A549 (cell line): ENCODE measurements around the gene ADGRG2. TPM values are rescaled to one million over a fixed set of nuclear protein-coding genes. Genes with fewer than 3 reads are reported as not detected.

Experiments used
- ATAC-seq, 2 experiments: fragments of 200-7000 bp in 1 of 2; fragments of >200 bp in 1 of 2; cut with Nextera tagmentation in 1 of 2; cut with Tn5 transposase in 1 of 2; 3 replicates each; pipeline versions ENCODE4 v1.8.0 to v1.9.1; 2018 to 2020; ENCODE audit warnings: mild to moderate bottlenecking in 1 of 2, moderate library complexity in 1 of 2
- CTCF ChIA-PET: fragments of 300-600 bp; sonication (Branson Sonifier 250); formaldehyde crosslinking; extraction: SDS; loops from one replicate; lab custom pipeline; 2021; ENCODE audit warnings: antibody characterized with exemption, inconsistent platforms; lab: Yijun Ruan, JAX
- POLR2A ChIA-PET: fragments of 350-600 bp; formaldehyde crosslinking; extraction: SDS; loops from one replicate; lab custom pipeline; 2021; ENCODE audit warnings: antibody characterized with exemption, inconsistent platforms; lab: Yijun Ruan, JAX
- DNase-seq, 2 experiments: peaks; one replicate each; pipeline versions ENCODE4 v3.0.0 to v3.0.0-alpha.2; 2011 to 2016; ENCODE audit warnings: low read depth in 1 of 2, low spot score in 1 of 2
- FAIRE-seq: peaks from 2 replicates; lab custom pipeline; 2011; peaks lifted over from hg19 to GRCh38; lab: Jason Lieb, UNC
- H3K27ac ChIP-seq, 2 experiments: fragments of >200 bp; sonication (Bioruptor Twin); formaldehyde crosslinking; 3 replicates each; pipeline ENCODE4 v1.5.1; 2016 to 2017
- H3K4me1 ChIP-seq: fragments of >200 bp; sonication (Bioruptor Twin); formaldehyde crosslinking; 3 replicates; pipeline ENCODE4 v1.6.1; 2016
- H3K4me2 ChIP-seq: fragments of >200 bp; sonication (Bioruptor Twin); formaldehyde crosslinking; 3 replicates; pipeline ENCODE4 v1.6.1; 2016
- H3K4me3 ChIP-seq: fragments of >200 bp; sonication (Bioruptor Twin); formaldehyde crosslinking; 3 replicates; pipeline ENCODE4 v1.5.1; 2016
- H3K9me3 ChIP-seq: fragments of >200 bp; sonication (Bioruptor Twin); formaldehyde crosslinking; 3 replicates; pipeline ENCODE4 v1.6.1; 2016
- CHD4 ChIP-seq: fragments of 200-600 bp; sonication (generic); IDR thresholded peaks from 2 replicates; pipeline ENCODE4 v1.6.1; 2016; ENCODE audit warnings: antibody characterized with exemption, mild to moderate bottlenecking, borderline replicate concordance
- CTCF ChIP-seq: fragments of >200 bp; sonication (Bioruptor Twin); formaldehyde crosslinking; IDR thresholded peaks from 3 replicates; pipeline ENCODE4 v1.5.1; 2016
- EHMT2 ChIP-seq: fragments of 200-600 bp; sonication (generic); IDR thresholded peaks from 2 replicates; pipeline ENCODE4 v1.6.1; 2016; ENCODE audit warnings: antibody characterized with exemption, low read depth, mild to moderate bottlenecking, moderate library complexity
- ESRRA ChIP-seq: fragments of 150-350 bp; IDR thresholded peaks from 2 replicates; pipeline ENCODE4 v1.6.1; 2014; ENCODE audit warnings: mild to moderate bottlenecking, low read length, borderline replicate concordance
- HDAC2 ChIP-seq: fragments of 200-600 bp; sonication (generic); IDR thresholded peaks from 2 replicates; pipeline ENCODE4 v1.6.1; 2016
- HOXA7 ChIP-seq: fragments of 250-450 bp; sonication (Bioruptor Pico); IDR thresholded peaks from 2 replicates; pipeline ENCODE4 v1.5.0; 2020; ENCODE audit warnings: mild to moderate bottlenecking, moderate library complexity
- HOXB5 ChIP-seq: fragments of 250-450 bp; sonication (Bioruptor Pico); IDR thresholded peaks from 2 replicates; pipeline ENCODE4 v1.5.0; 2020; ENCODE audit warnings: mild to moderate bottlenecking, moderate library complexity
- JUN ChIP-seq, 2 experiments: fragments of >200 bp; sonication (Bioruptor Twin); formaldehyde crosslinking; IDR thresholded peaks; 2 replicates in 1 of 2; 3 replicates in 1 of 2; pipeline ENCODE4 v1.6.1; 2016 to 2017
- KDM5A ChIP-seq: fragments of 200-600 bp; sonication (generic); IDR thresholded peaks from 2 replicates; pipeline ENCODE4 v1.6.1; 2016; ENCODE audit warnings: antibody characterized with exemption, mild to moderate bottlenecking
- MAZ ChIP-seq: fragments of 150-350 bp; IDR thresholded peaks from 2 replicates; pipeline ENCODE4 v1.6.1; 2014; ENCODE audit warnings: antibody characterized with exemption, low read depth, low read length, borderline replicate concordance
- MYC ChIP-seq: IDR thresholded peaks from 2 replicates; pipeline ENCODE4 v1.6.1; 2012; ENCODE audit warnings: mild to moderate bottlenecking, inconsistent platforms, low read length, improper control_type of control experiment, borderline replicate concordance
- NPAS2 ChIP-seq: fragments of 250-450 bp; sonication (Bioruptor Pico); IDR thresholded peaks from 2 replicates; pipeline ENCODE4 v1.8.0; 2022; ENCODE audit warnings: mild to moderate bottlenecking, moderate library complexity, borderline replicate concordance
- NR3C1 ChIP-seq: fragments of >200 bp; sonication (Bioruptor Twin); formaldehyde crosslinking; IDR thresholded peaks from 3 replicates; pipeline ENCODE4 v1.6.1; 2017
- POLR2AphosphoS2 ChIP-seq: conservative IDR thresholded peaks from 2 replicates; pipeline ENCODE4 v1.6.1; 2012; ENCODE audit warnings: low read length, improper control_type of control experiment, inconsistent platforms
- RAD21 ChIP-seq, 2 experiments: fragments of >200 bp in 1 of 2; sonication (Bioruptor Twin) in 1 of 2; formaldehyde crosslinking in 1 of 2; IDR thresholded peaks in 1 of 2; conservative IDR thresholded peaks in 1 of 2; 2 replicates in 1 of 2; 3 replicates in 1 of 2; pipeline ENCODE4 v1.6.1; 2012 to 2018; ENCODE audit warnings: inconsistent platforms in 1 of 2
- RARB ChIP-seq: fragments of 250-450 bp; sonication (Bioruptor Pico); IDR thresholded peaks from 2 replicates; pipeline ENCODE4 v1.8.0; 2021; ENCODE audit warnings: mild to moderate bottlenecking, moderate library complexity
- SMC3 ChIP-seq: fragments of >200 bp; sonication (Bioruptor Twin); formaldehyde crosslinking; IDR thresholded peaks from 3 replicates; pipeline ENCODE4 v1.6.1; 2018; ENCODE audit warnings: inconsistent platforms
- ZNF302 ChIP-seq: fragments of 250-450 bp; sonication (Bioruptor Pico); IDR thresholded peaks from 2 replicates; pipeline ENCODE4 v1.9.0; 2021; ENCODE audit warnings: inconsistent platforms, mild to moderate bottlenecking, moderate library complexity
- whole genome bisulfite sequencing: methylation state at CpG from one replicate; pipeline ENCODE4 v1.1.6; 2017; ENCODE audit errors: missing lambda C conversion rate; 5-methylcytosine and 5-hydroxymethylcytosine counted together
- polyA plus RNA-seq, 4 experiments: library from polyadenylated mRNA; depleted of rRNA in 3 of 4; stranded (reverse); fragments of >200 nt; fragmentation: RNase III in 1 of 4; extraction: RNeasy Plus Mini Kit Qiagen cat#74134 plus additional on column Dnase treatment in 1 of 4; gene quantifications; 2 replicates in 3 of 4; 3 replicates in 1 of 4; pipeline ENCODE4 v1.2.3, GENCODE V29; 2011 to 2017
- TF ChIP-seq, protein P1 (sequence below): fragments of >200 bp; sonication (Bioruptor Twin); formaldehyde crosslinking; IDR thresholded peaks from 3 replicates; pipeline ENCODE4 v1.6.1; 2016
- TF ChIP-seq, protein P2 (sequence below): fragments of 200-600 bp; sonication (generic); IDR thresholded peaks from 2 replicates; pipeline ENCODE4 v1.6.1; 2016; ENCODE audit warnings: antibody characterized with exemption, mild to moderate bottlenecking, moderate library complexity
- TF ChIP-seq, protein P3 (sequence below): IDR thresholded peaks from 2 replicates; pipeline ENCODE4 v1.6.1; 2012
- TF ChIP-seq, protein P4 (sequence below): IDR thresholded peaks from 2 replicates; pipeline ENCODE4 v1.6.1; 2012
- TF ChIP-seq, protein P5 (sequence below): fragments of 450-650 bp; IDR thresholded peaks from 2 replicates; pipeline ENCODE4 v1.6.1; 2014; ENCODE audit warnings: antibody characterized with exemption

ADGRG2 gene
- polyA plus RNA-seq, 2 of the 4 experiments (the other 2 are of a cell fraction) = 5.2 to 10.3 TPM

GRCh38 chrX:19040373-19040772 lies 81.9 kb downstream of the ADGRG2 start:
- H3K4me2 ChIP-seq = no peak overlapping the region
- POLR2A ChIA-PET = no interaction called here
- 6% methylated on average over 3 of the region's 3 CpGs for WGBS
- ATAC-seq (no peak), FAIRE-seq (peak; percentile 89), DNase-seq (no peak)
- CTCF ChIA-PET = interaction anchor here (0.6 to 4.1 kb wide), 24 partner anchors 8 to 639 kb away, joined by 3 to 28 read pairs (median 4); partner anchors contain the start of gene ADGRG2
- H3K9me3 ChIP-seq = no peaks in the 10 kb centered on the region
- TF ChIP-seq ESRRA (no peak), RAD21 (conservative IDR thresholded peaks at IDR 0.05 in 1 of 2, IDR thresholded peaks at IDR 0.05 in 1 of 2) (peak; percentile 62 to 73), CTCF (peak; percentile 63), NR3C1 (no peak), SMC3 (peak; percentile 64)
- TF ChIP-seq, all 56 proteins: peak for 3
- Histone ChIP-seq H3K4me3 (no peak overlapping the region), H3K27ac (no peak overlapping the region), H3K4me1 (peaks cover 2% of the 10 kb centered on the region)

DNA sequence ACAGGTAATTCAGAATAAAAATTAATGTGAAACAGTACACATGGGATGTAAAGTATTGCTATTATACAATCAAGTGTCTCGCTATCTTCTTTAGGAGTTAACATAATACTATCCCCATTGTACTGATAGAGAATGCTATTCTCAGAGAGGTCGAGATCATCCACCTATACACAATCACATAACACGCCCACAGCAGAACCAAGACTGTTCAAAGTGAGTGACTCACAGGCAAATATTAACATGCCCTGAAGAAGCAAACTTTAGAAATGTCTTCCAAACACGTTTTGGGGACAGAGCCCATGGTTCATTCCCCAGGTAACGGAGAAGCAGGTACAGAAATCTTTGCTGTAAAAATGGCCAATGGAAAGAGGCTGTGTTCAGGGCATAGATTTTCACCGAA lies 88.2 kb downstream of the ADGRG2 start:
- Histone ChIP-seq H3K27ac (no peak overlapping the region), H3K4me3 (no peak overlapping the region), H3K4me1 (peaks cover 15% of the 10 kb centered on the region; the same call in 1 of the 3 replicates), H3K4me2 (no peak overlapping the region), H3K9me3 (no peaks in the 10 kb centered on the region)
- DNase-seq (no peak), ATAC-seq (no peak), FAIRE-seq (peak; percentile 63)
- TF ChIP-seq, protein P1, sequence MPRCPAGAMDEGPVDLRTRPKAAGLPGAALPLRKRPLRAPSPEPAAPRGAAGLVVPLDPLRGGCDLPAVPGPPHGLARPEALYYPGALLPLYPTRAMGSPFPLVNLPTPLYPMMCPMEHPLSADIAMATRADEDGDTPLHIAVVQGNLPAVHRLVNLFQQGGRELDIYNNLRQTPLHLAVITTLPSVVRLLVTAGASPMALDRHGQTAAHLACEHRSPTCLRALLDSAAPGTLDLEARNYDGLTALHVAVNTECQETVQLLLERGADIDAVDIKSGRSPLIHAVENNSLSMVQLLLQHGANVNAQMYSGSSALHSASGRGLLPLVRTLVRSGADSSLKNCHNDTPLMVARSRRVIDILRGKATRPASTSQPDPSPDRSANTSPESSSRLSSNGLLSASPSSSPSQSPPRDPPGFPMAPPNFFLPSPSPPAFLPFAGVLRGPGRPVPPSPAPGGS = no peak
- no peak for TF ChIP-seq ESRRA
- no peak for TF ChIP-seq CHD4
- TF ChIP-seq MAZ = no peak
- TF ChIP-seq KDM5A = no peak
- TF ChIP-seq, protein P2, sequence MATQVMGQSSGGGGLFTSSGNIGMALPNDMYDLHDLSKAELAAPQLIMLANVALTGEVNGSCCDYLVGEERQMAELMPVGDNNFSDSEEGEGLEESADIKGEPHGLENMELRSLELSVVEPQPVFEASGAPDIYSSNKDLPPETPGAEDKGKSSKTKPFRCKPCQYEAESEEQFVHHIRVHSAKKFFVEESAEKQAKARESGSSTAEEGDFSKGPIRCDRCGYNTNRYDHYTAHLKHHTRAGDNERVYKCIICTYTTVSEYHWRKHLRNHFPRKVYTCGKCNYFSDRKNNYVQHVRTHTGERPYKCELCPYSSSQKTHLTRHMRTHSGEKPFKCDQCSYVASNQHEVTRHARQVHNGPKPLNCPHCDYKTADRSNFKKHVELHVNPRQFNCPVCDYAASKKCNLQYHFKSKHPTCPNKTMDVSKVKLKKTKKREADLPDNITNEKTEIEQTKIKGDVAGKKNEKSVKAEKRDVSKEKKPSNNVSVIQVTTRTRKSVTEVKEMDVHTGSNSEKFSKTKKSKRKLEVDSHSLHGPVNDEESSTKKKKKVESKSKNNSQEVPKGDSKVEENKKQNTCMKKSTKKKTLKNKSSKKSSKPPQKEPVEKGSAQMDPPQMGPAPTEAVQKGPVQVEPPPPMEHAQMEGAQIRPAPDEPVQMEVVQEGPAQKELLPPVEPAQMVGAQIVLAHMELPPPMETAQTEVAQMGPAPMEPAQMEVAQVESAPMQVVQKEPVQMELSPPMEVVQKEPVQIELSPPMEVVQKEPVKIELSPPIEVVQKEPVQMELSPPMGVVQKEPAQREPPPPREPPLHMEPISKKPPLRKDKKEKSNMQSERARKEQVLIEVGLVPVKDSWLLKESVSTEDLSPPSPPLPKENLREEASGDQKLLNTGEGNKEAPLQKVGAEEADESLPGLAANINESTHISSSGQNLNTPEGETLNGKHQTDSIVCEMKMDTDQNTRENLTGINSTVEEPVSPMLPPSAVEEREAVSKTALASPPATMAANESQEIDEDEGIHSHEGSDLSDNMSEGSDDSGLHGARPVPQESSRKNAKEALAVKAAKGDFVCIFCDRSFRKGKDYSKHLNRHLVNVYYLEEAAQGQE = no peak
- TF ChIP-seq, protein P3, sequence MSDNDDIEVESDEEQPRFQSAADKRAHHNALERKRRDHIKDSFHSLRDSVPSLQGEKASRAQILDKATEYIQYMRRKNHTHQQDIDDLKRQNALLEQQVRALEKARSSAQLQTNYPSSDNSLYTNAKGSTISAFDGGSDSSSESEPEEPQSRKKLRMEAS = no peak
- TF ChIP-seq HOXB5 (CRISPR knock-in tag) = no peak
- TF ChIP-seq, protein P4, sequence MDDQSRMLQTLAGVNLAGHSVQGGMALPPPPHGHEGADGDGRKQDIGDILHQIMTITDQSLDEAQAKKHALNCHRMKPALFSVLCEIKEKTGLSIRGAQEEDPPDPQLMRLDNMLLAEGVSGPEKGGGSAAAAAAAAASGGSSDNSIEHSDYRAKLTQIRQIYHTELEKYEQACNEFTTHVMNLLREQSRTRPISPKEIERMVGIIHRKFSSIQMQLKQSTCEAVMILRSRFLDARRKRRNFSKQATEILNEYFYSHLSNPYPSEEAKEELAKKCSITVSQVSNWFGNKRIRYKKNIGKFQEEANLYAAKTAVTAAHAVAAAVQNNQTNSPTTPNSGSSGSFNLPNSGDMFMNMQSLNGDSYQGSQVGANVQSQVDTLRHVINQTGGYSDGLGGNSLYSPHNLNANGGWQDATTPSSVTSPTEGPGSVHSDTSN = no peak
- TF ChIP-seq MYC = no peak
- TF ChIP-seq POLR2AphosphoS2 = no peak
- no peak for TF ChIP-seq NPAS2 (CRISPR knock-in tag)
- TF ChIP-seq JUN (IDR thresholded peaks at IDR 0.05) = no peak
- TF ChIP-seq CTCF = no peak
- no peak for TF ChIP-seq EHMT2
- no peak for TF ChIP-seq HOXA7 (CRISPR knock-in tag)
- TF ChIP-seq RARB (CRISPR knock-in tag) = no peak
- no peak for TF ChIP-seq HDAC2
- no peak for TF ChIP-seq ZNF302 (CRISPR knock-in tag)
- TF ChIP-seq, protein P5, sequence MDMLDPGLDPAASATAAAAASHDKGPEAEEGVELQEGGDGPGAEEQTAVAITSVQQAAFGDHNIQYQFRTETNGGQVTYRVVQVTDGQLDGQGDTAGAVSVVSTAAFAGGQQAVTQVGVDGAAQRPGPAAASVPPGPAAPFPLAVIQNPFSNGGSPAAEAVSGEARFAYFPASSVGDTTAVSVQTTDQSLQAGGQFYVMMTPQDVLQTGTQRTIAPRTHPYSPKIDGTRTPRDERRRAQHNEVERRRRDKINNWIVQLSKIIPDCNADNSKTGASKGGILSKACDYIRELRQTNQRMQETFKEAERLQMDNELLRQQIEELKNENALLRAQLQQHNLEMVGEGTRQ = no peak
- CTCF ChIA-PET = no interaction called here
- POLR2A ChIA-PET = no interaction called here
- WGBS = 54% methylated on average over 6 of the region's 6 CpGs
